Adrenal gland (tissue), 5 donors: ENCODE results near the gene CRB3.

Experiments
- CTCF ChIP-seq, 6 experiments: fragments of 450-650 bp in 4 of 6; fragments of 200-600 bp in 2 of 6; sonication (generic) in 1 of 6; IDR thresholded peaks; 1 replicate in 5 of 6; 2 replicates in 1 of 6; pipeline versions ENCODE4 v1.5.1 to v1.8.0; 2016 to 2021; ENCODE audit warnings: antibody characterized with exemption in 6 of 6, mild to moderate bottlenecking in 2 of 6, moderate library complexity in 1 of 6
- POLR2A ChIP-seq, 2 donors: fragments of 450-650 bp; IDR thresholded peaks; one replicate each; pipeline ENCODE4 v1.6.1; 2017; ENCODE audit warnings: antibody characterized with exemption in 2 of 2, mild to moderate bottlenecking in 2 of 2, moderate library complexity in 1 of 2
- donor health status: DM: no; HTN: no; CAD: no.

GRCh38 chr19:6495947-6496346 lies 31.9 kb downstream of the CRB3 start:
- TF ChIP-seq CTCF (IDR thresholded peaks at IDR 0.05): no peak
- TF ChIP-seq POLR2A (IDR thresholded peaks at IDR 0.05): no peak
